ENCODE data around the gene MTFP1. TPM values are rescaled to one million over a fixed set of nuclear protein-coding genes. Genes with fewer than 3 reads are reported as not detected.

MTFP1 gene
- total and polyA plus RNA-seq, 9 of the 15 experiments (the other 6 are each of a cell fraction or from before 2014, with no cell fraction given) = 10.7 to 52.0 (median 30.1) TPM

DNA sequence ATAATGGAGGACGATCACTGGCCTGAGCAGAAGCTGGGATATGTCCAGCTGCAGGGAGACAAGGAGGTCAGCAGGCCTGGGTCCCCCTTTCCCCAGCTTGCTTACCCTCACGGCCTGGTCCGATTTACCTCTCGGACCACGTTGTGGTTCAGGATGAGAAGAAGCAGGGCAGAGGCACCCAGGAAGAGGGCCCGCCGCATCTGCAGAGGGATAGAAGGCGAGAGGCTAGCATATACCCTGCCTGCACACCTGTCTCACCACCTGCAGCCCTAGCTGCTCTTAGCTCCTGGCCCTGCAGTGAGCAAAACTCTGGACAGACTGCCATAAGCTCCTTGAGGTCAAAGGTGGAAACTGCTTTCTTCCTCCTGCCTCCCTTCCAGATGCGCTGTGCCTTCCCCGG lies 39.6 kb upstream of the MTFP1 start:
- TF ChIP-seq HDAC6 (IDR thresholded peaks at IDR 0.05; ENCODE audit: low read depth, low read length) (no peak), MCM3 (IDR thresholded peaks at IDR 0.05) (no peak), ZMIZ1 (IDR thresholded peaks at IDR 0.05; ENCODE audit: low read depth in 2 of 2, low read length in 2 of 2) (no peak), ZSCAN32 (CRISPR knock-in tag; IDR thresholded peaks at IDR 0.05) (no peak), ZNF407 (IDR thresholded peaks at IDR 0.05; ENCODE audit: low read depth) (no peak)
- TF ChIP-seq, protein P1, sequence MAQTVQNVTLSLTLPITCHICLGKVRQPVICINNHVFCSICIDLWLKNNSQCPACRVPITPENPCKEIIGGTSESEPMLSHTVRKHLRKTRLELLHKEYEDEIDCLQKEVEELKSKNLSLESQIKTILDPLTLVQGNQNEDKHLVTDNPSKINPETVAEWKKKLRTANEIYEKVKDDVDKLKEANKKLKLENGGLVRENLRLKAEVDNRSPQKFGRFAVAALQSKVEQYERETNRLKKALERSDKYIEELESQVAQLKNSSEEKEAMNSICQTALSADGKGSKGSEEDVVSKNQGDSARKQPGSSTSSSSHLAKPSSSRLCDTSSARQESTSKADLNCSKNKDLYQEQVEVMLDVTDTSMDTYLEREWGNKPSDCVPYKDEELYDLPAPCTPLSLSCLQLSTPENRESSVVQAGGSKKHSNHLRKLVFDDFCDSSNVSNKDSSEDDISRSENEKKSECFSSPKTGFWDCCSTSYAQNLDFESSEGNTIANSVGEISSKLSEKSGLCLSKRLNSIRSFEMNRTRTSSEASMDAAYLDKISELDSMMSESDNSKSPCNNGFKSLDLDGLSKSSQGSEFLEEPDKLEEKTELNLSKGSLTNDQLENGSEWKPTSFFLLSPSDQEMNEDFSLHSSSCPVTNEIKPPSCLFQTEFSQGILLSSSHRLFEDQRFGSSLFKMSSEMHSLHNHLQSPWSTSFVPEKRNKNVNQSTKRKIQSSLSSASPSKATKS (CRISPR knock-in tag; IDR thresholded peaks at IDR 0.05) = no peak
- no peak overlapping the region for H2AFZ ChIP-seq (ENCODE audit: low read depth, low read length)
- 87% methylated on average over 7 of the region's 10 CpGs for WGBS (ENCODE audit: insufficient coverage, low coverage, missing lambda C conversion rate)
- no peaks in the 10 kb centered on the region for H3K9me1 ChIP-seq (ENCODE audit: control insufficient read depth, insufficient read depth, low read length)
- POLR2A ChIA-PET = interaction anchor here (0.7 to 1.1 kb wide), 3 partner anchors 10 to 80 kb away, joined by 3 to 4 read pairs (median 3); partner anchors contain the start of genes CCDC157 and SF3A1
- ATAC-seq (no peak), FAIRE-seq (no peak), DNase-seq (ENCODE audit: extremely low read depth in 1 of 4, low spot score in 3 of 4) (no peak)
- H3K79me2 ChIP-seq (ENCODE audit: control insufficient read depth, insufficient read depth, low read length) = no peaks in the 10 kb centered on the region
- H3K4me3 ChIP-seq = no peak overlapping the region
- in situ Hi-C loops (cut with MboI) (loop anchor here (25.0 kb wide), 1 partner anchor 274 kb away; no protein-coding TSS in a partner anchor), intact Hi-C loops (cut with micrococcal nuclease) (loop anchor here (5.0 kb wide), 1 partner anchor 279 kb away; no protein-coding TSS in a partner anchor)
- no TSS peak for BruUV-seq (replicated peaks)
- H4K20me1 ChIP-seq (replicated peaks; ENCODE audit: control insufficient read depth, insufficient read depth, low read length) = no peaks in the 10 kb centered on the region
- peaks cover 7% of the 10 kb centered on the region; the same call in 1 of the 2 replicates for H3K9me3 ChIP-seq (replicated peaks; ENCODE audit: control insufficient read depth, insufficient read depth, low read depth, low read length)
- H3K27ac ChIP-seq (ENCODE audit: extremely low read depth, low read depth, low read length) = no peak overlapping the region
- H3K27me3 ChIP-seq (ENCODE audit: control insufficient read depth in 2 of 2, insufficient read depth in 2 of 2, low read length in 2 of 2) = no peaks in the 10 kb centered on the region
- H3K4me1 ChIP-seq (replicated peaks in 1 of 2; ENCODE audit: control insufficient read depth in 2 of 2, insufficient read depth in 2 of 2, low read length in 2 of 2) = peaks cover 5 to 22% of the 10 kb centered on the region in 2 experiments; a peak in 4 of 5 replicates
- no peaks in the 10 kb centered on the region for H3K36me3 ChIP-seq (ENCODE audit: control insufficient read depth, insufficient read depth, low read length)
- H3K4me2 ChIP-seq (ENCODE audit: insufficient read depth, low read length) = no peak overlapping the region
- CTCF ChIA-PET (ENCODE audit: low intra/inter-chr PET ratio) = interaction anchor here (2.0 kb wide), 1 partner anchor 123 kb away, joined by 16 read pairs; no protein-coding TSS in a partner anchor
- no peak overlapping the region for H3K9ac ChIP-seq (ENCODE audit: insufficient read depth in 1 of 2, low read depth in 2 of 2, low read length in 2 of 2)
